Astrocyte of the cerebellum (primary cell): ENCODE measurements around the gene ATP6V0B.

Experiments
- DNase-seq: peaks from one replicate; pipeline ENCODE4 v3.0.0-alpha.2; 2011; ENCODE audit warnings: low read depth
- H3K4me3 ChIP-seq: 2 replicates; pipeline ENCODE4 v1.5.1; 2011; ENCODE audit warnings: mild to moderate bottlenecking, low read depth, low read length, moderate library complexity
- in situ Hi-C: cut with HindIII; loops from 2 replicates; pipeline ENCODE4 v1.10.0; 2017; ENCODE audit warnings: low sequenced_read_pairs
- TF ChIP-seq, protein P1 (sequence below): IDR thresholded peaks from 2 replicates; pipeline ENCODE4 v1.5.1; 2012; ENCODE audit warnings: low read length, low read depth, moderate library complexity, mild to moderate bottlenecking; ENCODE audit errors: missing control alignments

Gene ATP6V0B

GRCh38 chr1:44014365-44015104, 39.8 kb downstream of the ATP6V0B start:
- TF ChIP-seq, protein P1, sequence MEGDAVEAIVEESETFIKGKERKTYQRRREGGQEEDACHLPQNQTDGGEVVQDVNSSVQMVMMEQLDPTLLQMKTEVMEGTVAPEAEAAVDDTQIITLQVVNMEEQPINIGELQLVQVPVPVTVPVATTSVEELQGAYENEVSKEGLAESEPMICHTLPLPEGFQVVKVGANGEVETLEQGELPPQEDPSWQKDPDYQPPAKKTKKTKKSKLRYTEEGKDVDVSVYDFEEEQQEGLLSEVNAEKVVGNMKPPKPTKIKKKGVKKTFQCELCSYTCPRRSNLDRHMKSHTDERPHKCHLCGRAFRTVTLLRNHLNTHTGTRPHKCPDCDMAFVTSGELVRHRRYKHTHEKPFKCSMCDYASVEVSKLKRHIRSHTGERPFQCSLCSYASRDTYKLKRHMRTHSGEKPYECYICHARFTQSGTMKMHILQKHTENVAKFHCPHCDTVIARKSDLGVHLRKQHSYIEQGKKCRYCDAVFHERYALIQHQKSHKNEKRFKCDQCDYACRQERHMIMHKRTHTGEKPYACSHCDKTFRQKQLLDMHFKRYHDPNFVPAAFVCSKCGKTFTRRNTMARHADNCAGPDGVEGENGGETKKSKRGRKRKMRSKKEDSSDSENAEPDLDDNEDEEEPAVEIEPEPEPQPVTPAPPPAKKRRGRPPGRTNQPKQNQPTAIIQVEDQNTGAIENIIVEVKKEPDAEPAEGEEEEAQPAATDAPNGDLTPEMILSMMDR: no peak
- in situ Hi-C loops: no loop called here
- DNase-seq: no peak
- H3K4me3 ChIP-seq: no peak overlapping the region

DNA sequence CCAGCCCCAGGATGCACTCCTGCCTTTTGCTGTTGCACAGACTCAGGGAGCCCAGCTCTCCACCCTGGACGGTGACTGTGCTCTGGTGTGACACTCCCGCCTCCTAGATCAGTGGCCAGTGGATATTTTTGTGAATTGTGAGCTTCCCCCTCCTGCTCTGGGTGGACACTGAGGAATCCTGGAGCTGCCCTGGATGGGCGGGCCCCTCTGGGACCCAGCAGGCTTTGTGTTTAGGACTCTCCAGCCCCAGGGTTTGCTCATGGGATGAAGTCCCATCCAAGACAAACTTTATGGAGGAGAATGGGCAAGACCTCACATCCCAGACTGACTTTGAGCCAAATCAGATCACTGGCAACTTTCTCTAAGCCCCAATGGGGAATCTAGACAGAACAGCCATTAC, 40.4 kb downstream of the ATP6V0B start:
- TF ChIP-seq, protein P1: no peak
- no peak for DNase-seq
- H3K4me3 ChIP-seq: no peak overlapping the region
- in situ Hi-C loops: no loop called here

DNA sequence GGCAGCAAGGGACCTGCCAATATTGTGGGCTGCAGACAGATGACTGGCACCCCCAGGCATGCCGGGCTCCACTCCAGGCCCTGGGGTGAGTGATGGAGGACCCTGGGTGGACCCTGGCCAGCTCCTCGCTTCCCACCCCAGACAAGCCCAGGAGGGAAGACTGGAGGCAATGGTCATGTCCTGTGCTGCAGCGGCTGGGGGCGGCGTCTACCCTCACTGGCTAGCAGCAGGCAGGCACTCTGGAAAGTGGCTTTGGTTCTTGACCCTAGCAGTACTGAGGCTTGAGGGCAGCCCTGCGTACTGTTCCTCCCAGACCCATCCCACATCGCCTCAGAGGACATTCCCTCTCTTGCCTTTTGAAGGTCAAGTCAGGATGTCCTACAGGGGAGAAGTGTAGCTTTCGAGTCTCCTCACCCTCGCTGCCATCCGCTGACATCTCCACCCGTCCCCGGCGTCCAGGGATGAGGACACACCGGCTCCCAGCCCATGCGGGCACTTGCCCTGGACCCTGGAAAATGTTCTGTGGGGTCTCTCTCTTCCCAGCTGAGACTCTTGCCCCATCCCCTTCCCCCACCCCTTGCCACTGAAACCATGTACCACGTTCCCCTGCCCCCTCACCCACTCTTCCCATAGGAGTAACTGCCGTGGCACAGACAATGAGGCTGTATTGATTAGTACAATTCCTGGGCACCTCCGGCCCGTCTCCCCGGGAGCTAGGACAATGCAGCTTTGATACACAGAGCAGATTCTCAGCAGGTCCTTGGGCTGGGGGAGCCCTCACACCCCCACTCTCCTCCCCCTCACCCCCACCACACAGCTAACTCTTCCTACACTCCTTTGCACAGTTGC, 41.5 kb downstream of the ATP6V0B start:
- DNase-seq: no peak
- TF ChIP-seq, protein P1: no peak
- no peak overlapping the region for H3K4me3 ChIP-seq
- in situ Hi-C loops: no loop called here

DNA sequence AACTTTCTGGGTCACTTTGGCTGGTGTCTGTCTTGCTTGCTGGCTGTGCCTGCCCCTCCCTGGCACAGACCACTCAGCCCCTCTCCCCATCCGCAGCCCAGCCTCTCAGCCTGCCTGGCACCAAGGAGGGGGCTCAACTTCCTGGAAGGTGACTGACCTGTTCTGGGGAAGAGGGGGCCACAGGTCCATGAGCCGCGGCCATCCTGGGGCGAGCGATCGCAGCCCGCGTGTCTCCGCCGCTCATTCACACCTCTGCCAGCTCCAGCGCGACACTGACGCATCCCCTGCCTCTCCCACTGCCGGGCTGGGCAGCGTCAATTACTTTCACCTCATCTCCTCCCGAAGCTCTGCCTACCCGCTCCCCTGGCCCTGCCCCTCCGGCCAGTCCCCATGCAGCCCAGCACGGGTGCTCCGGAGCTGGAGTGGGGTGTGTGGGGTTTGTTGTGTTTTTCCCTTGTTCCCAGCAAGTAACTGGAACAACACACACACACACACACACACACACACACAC, 42.2 kb downstream of the ATP6V0B start:
- in situ Hi-C loops: no loop called here
- no peak for DNase-seq
- TF ChIP-seq, protein P1: no peak
- no peak overlapping the region for H3K4me3 ChIP-seq

- no peak for DNase-seq
- TF ChIP-seq, protein P1: no peak
- H3K4me3 ChIP-seq: no peak overlapping the region
- in situ Hi-C loops: no loop called here
Measured at GRCh38 chr1:44019466-44019948, 44.7 kb downstream of the ATP6V0B start.

DNA sequence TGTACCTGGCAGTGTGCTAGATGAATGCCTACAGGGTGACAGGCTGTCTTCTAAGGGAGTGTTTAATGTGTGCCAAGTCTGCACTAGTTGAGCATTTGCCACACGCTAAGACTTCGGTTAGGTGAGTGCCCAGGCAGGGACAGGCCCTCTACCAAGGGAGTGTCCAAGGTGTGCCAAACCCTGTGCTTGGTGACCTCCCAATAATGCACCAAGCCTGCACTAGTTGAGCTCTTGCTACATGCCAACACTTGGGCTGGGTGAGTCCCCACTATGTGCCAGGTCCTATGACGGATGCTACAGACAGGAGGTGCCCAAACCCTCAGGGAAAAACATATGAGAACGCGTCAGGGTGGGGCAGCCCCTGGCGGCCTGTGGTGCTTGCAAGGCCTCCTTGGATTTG, 45.7 kb downstream of the ATP6V0B start:
- no peak for DNase-seq
- H3K4me3 ChIP-seq: no peak overlapping the region
- TF ChIP-seq, protein P1: no peak
- in situ Hi-C loops: loop anchor here (10.0 kb wide), 2 partner anchors 46 to 256 kb away; partner anchors contain the start of genes ATP6V0B, B4GALT2 and DPH2
